Stimulated activated CD8-positive, alpha-beta memory T cell treated with anti-CD3 and anti-CD28 coated beads, Interleukin-15, amount 100 ng/mL, for 48 hours (primary cell): ENCODE measurements around the gene ASIP.
A peak's percentile ranks its signal among the peaks of the same experiment; 100 is the strongest.

ENCODE experiments used
- DNase-seq, 2 donors: peaks; one replicate each; pipeline ENCODE4 v3.0.0-alpha.2; 2020; ENCODE audit warnings: low read depth in 2 of 2

The ASIP gene

DNA sequence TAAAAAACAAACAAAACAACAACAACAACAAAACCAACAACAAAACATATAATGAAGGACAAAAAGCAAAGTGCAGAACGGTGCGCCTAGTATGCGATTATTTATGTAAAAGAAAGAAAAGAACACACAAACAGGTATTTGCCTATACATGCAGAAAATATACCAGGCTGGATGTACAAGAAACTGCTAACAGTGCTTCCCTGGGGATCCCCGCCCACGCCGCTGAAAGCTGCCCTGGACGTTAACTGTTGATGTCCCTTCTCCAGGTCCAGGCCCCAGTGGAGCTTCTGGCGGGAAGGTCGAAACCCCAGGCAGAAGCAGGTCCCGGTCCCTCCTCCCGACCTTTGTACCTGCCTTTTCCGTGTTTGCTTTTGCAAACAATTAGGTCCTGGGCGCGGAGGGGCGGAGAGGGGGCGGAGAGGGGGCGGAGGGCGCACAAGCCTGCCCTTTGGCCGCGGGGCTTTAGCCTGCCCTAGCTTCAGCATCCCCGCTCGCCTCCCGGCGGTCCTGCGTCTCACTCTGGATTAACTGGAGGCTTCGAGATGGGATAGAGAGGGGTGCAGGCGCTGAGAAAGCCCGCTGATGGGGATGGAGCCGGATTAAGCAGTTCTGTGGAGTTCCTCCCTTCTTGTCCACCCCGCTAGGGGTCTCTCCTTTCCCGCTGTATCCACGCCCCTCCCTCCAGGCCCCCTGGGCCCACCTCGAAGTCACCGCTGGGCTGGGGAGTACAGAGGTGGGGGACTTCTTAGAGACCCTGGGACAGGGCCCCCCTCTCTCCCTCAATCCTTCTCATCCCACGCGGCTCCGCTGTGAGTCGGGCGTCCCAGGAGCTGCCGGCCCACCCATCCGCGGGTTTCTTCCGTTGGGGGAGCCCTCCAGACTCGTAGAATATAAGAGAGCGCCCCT lies 70.1 kb downstream of the ASIP start:
- no peak for DNase-seq

DNA sequence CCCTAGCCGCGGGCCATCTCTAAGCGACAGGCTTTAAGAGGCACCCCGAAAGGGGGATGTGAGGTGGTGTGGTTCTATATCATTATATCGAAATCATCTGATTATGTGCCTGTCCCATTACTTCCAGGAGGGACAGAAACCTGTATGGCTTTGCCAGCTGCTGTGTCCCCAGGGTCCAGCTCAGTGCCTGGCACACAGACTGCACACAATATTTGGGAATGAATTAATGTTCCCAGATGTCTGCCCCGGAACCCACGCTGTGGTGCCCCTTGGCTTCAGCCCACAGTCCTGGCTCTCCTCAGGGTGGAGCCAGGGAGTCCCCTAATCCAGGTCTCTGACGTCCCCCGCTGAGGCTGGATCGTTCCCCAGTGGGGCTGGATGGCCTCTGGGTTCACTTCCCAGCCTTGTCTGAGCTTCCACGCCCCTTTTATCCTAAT lies 70.8 kb downstream of the ASIP start:
- DNase-seq: no peak

DNA sequence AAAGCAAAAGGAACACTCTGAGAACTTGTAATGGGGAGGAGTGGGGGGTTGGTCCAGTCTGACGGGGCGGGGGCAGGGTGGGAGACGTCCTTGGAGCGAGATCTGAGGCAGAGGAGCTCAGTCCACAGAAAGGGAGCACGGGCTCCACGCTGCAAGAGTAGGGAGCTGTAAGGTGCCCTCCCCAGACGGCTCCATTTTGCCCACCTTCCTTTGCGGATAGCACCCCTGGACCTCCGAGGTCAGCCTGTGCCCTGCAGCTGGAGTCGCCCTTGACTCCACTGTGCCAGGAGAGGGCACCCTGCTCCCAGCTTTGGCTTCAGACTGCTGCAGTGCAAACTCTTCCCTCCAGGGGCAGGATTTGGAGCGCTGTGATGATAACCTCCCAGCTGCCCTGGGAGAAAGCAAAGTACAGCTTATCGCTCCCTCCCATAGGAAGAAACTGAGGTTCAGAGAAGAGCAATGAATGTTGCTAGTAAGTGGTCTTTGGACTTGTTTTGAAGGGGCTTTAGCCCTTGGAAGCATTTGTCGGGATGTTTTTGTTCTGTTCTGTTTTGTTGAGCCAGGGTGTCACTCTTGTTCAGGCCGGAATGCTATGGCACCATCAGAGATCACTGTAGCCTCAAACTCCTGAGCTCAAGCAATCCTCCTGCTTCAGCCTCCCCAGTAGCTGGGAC lies 71.5 kb downstream of the ASIP start:
- peak; percentile 77 to 79 for DNase-seq

DNA sequence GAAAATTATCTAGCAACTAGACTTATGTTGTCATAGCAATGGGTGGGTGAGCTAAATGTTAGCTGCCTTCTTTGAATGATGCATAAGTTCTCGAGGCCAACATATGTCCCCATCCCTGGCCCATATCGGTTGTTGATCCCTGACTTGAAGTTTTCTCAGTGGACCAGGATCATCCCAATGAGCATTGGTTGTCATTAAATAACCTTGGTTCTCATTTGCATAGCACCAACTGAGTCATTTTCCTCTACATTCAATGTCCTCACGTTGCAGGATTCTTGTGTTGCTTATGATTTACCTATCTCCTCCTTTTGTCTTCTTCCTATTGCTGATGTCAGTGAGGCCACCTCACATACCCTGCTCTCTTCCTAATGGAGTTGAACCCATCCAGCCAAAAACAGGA lies 74.0 kb downstream of the ASIP start:
- no peak for DNase-seq

DNA sequence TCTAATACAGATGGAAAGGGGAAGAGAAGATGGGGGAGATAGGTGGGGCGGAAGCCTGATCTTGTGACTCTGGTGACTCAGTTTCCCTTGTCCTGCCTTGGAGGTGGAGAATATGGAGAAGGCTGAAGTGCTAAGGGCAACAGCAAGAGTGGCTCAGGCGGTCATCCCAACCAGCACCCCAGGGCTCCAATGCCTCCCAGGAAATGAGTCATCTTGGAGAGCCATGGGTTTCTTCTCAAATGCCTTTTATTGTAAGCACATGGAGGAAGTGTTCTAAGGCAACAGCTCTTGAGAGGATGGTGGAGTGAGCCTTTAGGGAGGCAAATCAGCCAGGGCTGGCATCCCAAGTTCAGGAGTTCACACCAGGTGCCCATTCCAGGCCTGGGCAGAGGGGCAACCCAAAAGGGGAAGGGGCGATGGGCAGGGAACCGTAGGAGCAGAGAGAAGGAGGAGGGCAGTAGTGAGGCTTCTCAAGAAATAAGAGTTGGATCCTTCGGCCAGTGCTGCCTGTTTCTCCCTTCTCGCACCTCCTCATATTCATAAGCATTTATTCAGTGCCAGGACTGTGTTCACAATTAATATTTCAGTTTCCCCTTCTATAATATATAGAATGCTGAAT lies 75.1 kb downstream of the ASIP start:
- DNase-seq: no peak
